Neural cell (in vitro differentiated cells): Measurements from ENCODE around the gene BMS1.
"Not testable (repeated sequence)": the region's sequence is repeated elsewhere in the genome, so short reads cannot be mapped to it uniquely, and the experiment has no call there.

Source experiments
- CTCF ChIP-seq: fragments of 450-650 bp; IDR thresholded peaks from 2 replicates; pipeline ENCODE4 v1.5.1; 2014; ENCODE audit warnings: antibody characterized with exemption, mild to moderate bottlenecking, moderate library complexity; ENCODE audit not compliant: poor library complexity, severe bottlenecking
- EP300 ChIP-seq: fragments of 450-650 bp; conservative IDR thresholded peaks from 2 replicates; pipeline ENCODE4 v1.6.1; 2014; ENCODE audit warnings: antibody characterized with exemption, mild to moderate bottlenecking, moderate library complexity; ENCODE audit not compliant: poor library complexity, severe bottlenecking
- EZH2 ChIP-seq: fragments of 200-600, 300-800 bp; shearing (Covaris generic), sonication (generic); IDR thresholded peaks from 2 replicates; pipeline ENCODE4 v1.6.1; 2014; ENCODE audit warnings: antibody characterized with exemption, low read length, borderline replicate concordance, mild to moderate bottlenecking; ENCODE audit not compliant: insufficient read depth, poor library complexity, severe bottlenecking
- MXI1 ChIP-seq: fragments of 450-650 bp; conservative IDR thresholded peaks from 2 replicates; pipeline ENCODE4 v1.6.1; 2014; ENCODE audit warnings: antibody characterized with exemption, mild to moderate bottlenecking; ENCODE audit not compliant: poor library complexity, severe bottlenecking
- POLR2AphosphoS5 ChIP-seq: IDR thresholded peaks from 2 replicates; pipeline ENCODE4 v1.6.1; 2012
- RAD21 ChIP-seq: fragments of 450-650 bp; conservative IDR thresholded peaks from 2 replicates; pipeline ENCODE4 v1.6.1; 2014; ENCODE audit warnings: antibody characterized with exemption, mild to moderate bottlenecking, moderate library complexity
- REST ChIP-seq: IDR thresholded peaks from 2 replicates; pipeline ENCODE4 v1.6.1; 2012; ENCODE audit warnings: borderline replicate concordance
- SMC3 ChIP-seq: fragments of 450-650 bp; conservative IDR thresholded peaks from 2 replicates; pipeline ENCODE4 v1.6.1; 2014; ENCODE audit warnings: antibody characterized with exemption, mild to moderate bottlenecking, moderate library complexity; ENCODE audit not compliant: poor library complexity
- TAF1 ChIP-seq: IDR thresholded peaks from 2 replicates; pipeline ENCODE4 v1.6.1; 2012; ENCODE audit warnings: low read depth

- not testable (repeated sequence) for TF ChIP-seq CTCF, REST, TAF1, EP300, EZH2, RAD21, MXI1, SMC3, POLR2AphosphoS5
These were observed 41.1 kb upstream of the BMS1 start for GRCh38 chr10:42741536-42741935.
